Suprapubic skin (tissue), 4 donors: ENCODE data around the gene DDX41. TPM values are rescaled to one million over a fixed set of nuclear protein-coding genes. Genes with fewer than 3 reads are reported as not detected.

ENCODE experiments used
- DNase-seq, 2 donors: peaks; one replicate each; pipeline ENCODE4 v3.0.0-alpha.2; 2019; ENCODE audit warnings: low spot score in 2 of 2
- H3K27ac ChIP-seq: fragments of 200-600 bp; sonication (generic); one replicate; pipeline ENCODE4 v1.5.1; 2019
- H3K27me3 ChIP-seq: fragments of 200-600 bp; sonication (generic); one replicate; pipeline ENCODE4 v1.5.1; 2019
- H3K36me3 ChIP-seq: fragments of 200-600 bp; sonication (generic); one replicate; pipeline ENCODE4 v1.5.1; 2019
- H3K4me1 ChIP-seq: fragments of 200-600 bp; sonication (generic); one replicate; pipeline ENCODE4 v1.5.1; 2019
- H3K4me3 ChIP-seq: fragments of 200-600 bp; sonication (generic); one replicate; pipeline ENCODE4 v1.5.1; 2019; ENCODE audit warnings: mild to moderate bottlenecking
- H3K9me3 ChIP-seq: fragments of 200-600 bp; sonication (generic); one replicate; pipeline ENCODE4 v1.5.1; 2019
- CTCF ChIP-seq, 2 donors: fragments of 200-600 bp in 1 of 2; fragments of 450-650 bp in 1 of 2; sonication (generic) in 1 of 2; IDR thresholded peaks; one replicate each; pipeline ENCODE4 v1.5.1; 2016 to 2019; ENCODE audit warnings: antibody characterized with exemption in 2 of 2, mild to moderate bottlenecking in 1 of 2, moderate library complexity in 1 of 2
- EP300 ChIP-seq: sonication (generic); formaldehyde crosslinking; IDR thresholded peaks from one replicate; pipeline ENCODE4 v1.6.1; 2017; ENCODE audit warnings: antibody characterized with exemption
- POLR2A ChIP-seq, 2 donors: fragments of 450-650 bp; IDR thresholded peaks; one replicate each; pipeline ENCODE4 v1.6.1; 2017; ENCODE audit warnings: antibody characterized with exemption in 2 of 2, mild to moderate bottlenecking in 2 of 2, moderate library complexity in 2 of 2
- POLR2AphosphoS5 ChIP-seq, 3 donors: sonication (generic); formaldehyde crosslinking; IDR thresholded peaks; one replicate each; pipeline ENCODE4 v1.6.1; 2017; ENCODE audit warnings: antibody characterized with exemption in 3 of 3
- WGBS: methylation state at CpG from one replicate; pipeline ENCODE4 v1.1.5; 2018; 5-methylcytosine and 5-hydroxymethylcytosine counted together
- total RNA-seq, 4 donors: library from RNA; depleted of rRNA; stranded (reverse); fragments of >200 nt; gene quantifications; one replicate each; pipeline ENCODE4 v1.1.0, GENCODE V29; 2016

The DDX41 gene
- total RNA-seq, 4 donors from 2014 or later: 83.8 to 148 (median 103) TPM

GRCh38 chr5:177478711-177479646 lies 37.8 kb downstream of the DDX41 start:
- no peak overlapping the region for H3K4me3 ChIP-seq
- H3K27me3 ChIP-seq: no peaks in the 10 kb centered on the region
- H3K4me1 ChIP-seq: peaks cover 27% of the 10 kb centered on the region
- no peaks in the 10 kb centered on the region for H3K36me3 ChIP-seq
- peak overlapping the region; percentile 50 for H3K27ac ChIP-seq
- H3K9me3 ChIP-seq: no peaks in the 10 kb centered on the region
- DNase-seq: peak; percentile 92 to 93
- TF ChIP-seq POLR2AphosphoS5 (IDR thresholded peaks at IDR 0.05) (peak in 2 of 3 donors; percentile 43 to 44), CTCF (IDR thresholded peaks at IDR 0.05) (no peak)
- 35% methylated on average over 18 of the region's 18 CpGs for WGBS

- Histone ChIP-seq H3K4me3 (no peak overlapping the region), H3K27me3 (no peaks in the 10 kb centered on the region), H3K27ac (no peak overlapping the region), H3K9me3 (no peaks in the 10 kb centered on the region), H3K4me1 (peaks cover 31% of the 10 kb centered on the region), H3K36me3 (no peaks in the 10 kb centered on the region)
- 93% methylated on average over 13 of the region's 13 CpGs for WGBS
- DNase-seq: no peak
- TF ChIP-seq POLR2A (IDR thresholded peaks at IDR 0.05) (no peak), EP300 (no peak), CTCF (IDR thresholded peaks at IDR 0.05) (no peak), POLR2AphosphoS5 (IDR thresholded peaks at IDR 0.05) (no peak)
These were observed 38.9 kb downstream of the DDX41 start for GRCh38 chr5:177477701-177478477.

GRCh38 chr5:177476531-177477233 lies 40.1 kb downstream of the DDX41 start:
- no peaks in the 10 kb centered on the region for H3K36me3 ChIP-seq
- no peaks in the 10 kb centered on the region for H3K9me3 ChIP-seq
- no peak for TF ChIP-seq POLR2A (IDR thresholded peaks at IDR 0.05)
- no peak for TF ChIP-seq EP300
- no peak for TF ChIP-seq POLR2AphosphoS5 (IDR thresholded peaks at IDR 0.05)
- TF ChIP-seq CTCF (IDR thresholded peaks at IDR 0.05): no peak
- H3K4me3 ChIP-seq: no peak overlapping the region
- WGBS: 87% methylated on average over 18 of the region's 18 CpGs
- peak in 1 of 2 donors; percentile 87 for DNase-seq
- H3K27ac ChIP-seq: no peak overlapping the region
- H3K27me3 ChIP-seq: no peaks in the 10 kb centered on the region
- H3K4me1 ChIP-seq: peaks cover 43% of the 10 kb centered on the region

GRCh38 chr5:177475563-177476427 lies 41.0 kb downstream of the DDX41 start:
- Histone ChIP-seq H3K27me3 (no peaks in the 10 kb centered on the region), H3K4me3 (no peak overlapping the region), H3K27ac (no peak overlapping the region), H3K36me3 (no peaks in the 10 kb centered on the region), H3K9me3 (no peaks in the 10 kb centered on the region), H3K4me1 (peaks cover 52% of the 10 kb centered on the region)
- TF ChIP-seq EP300: no peak
- TF ChIP-seq POLR2A (IDR thresholded peaks at IDR 0.05): no peak
- no peak for TF ChIP-seq POLR2AphosphoS5 (IDR thresholded peaks at IDR 0.05)
- no peak for TF ChIP-seq CTCF (IDR thresholded peaks at IDR 0.05)
- no peak for DNase-seq
- 80% methylated on average over 11 of the region's 11 CpGs for WGBS
